Osteoblast (primary cell): ENCODE data around the gene FBXO21. TPM values are rescaled to one million over a fixed set of nuclear protein-coding genes. Genes with fewer than 3 reads are reported as not detected.
"Not testable (repeated sequence)": the region's sequence is repeated elsewhere in the genome, so short reads cannot be mapped to it uniquely, and the experiment has no call there.

Experiments used
- DNase-seq: peaks from one replicate; pipeline ENCODE4 v3.0.0; 2011; ENCODE audit warnings: low spot score, mixed read lengths; ENCODE audit not compliant: insufficient read length; ENCODE audit errors: missing footprints
- H2AFZ ChIP-seq: 2 replicates; pipeline ENCODE4 v1.6.0; 2011; ENCODE audit warnings: mild to moderate bottlenecking, low read length
- H3K27ac ChIP-seq: 2 replicates; pipeline ENCODE4 v1.5.1; 2011; ENCODE audit warnings: mild to moderate bottlenecking, low read depth, low read length, moderate library complexity
- H3K27me3 ChIP-seq: 2 replicates; pipeline ENCODE4 v1.6.0; 2012; ENCODE audit warnings: mild to moderate bottlenecking, control low read depth, inconsistent platforms, low read length, moderate library complexity; ENCODE audit not compliant: insufficient read depth
- H3K36me3 ChIP-seq: 2 replicates; pipeline ENCODE4 v1.5.1; 2011; ENCODE audit warnings: mild to moderate bottlenecking, low read length, control low read depth, moderate library complexity; ENCODE audit not compliant: insufficient read depth
- H3K4me1 ChIP-seq: 2 replicates; pipeline ENCODE4 v1.5.1; 2011; ENCODE audit warnings: mild to moderate bottlenecking, low read length, control low read depth, moderate library complexity; ENCODE audit not compliant: insufficient read depth
- H3K4me2 ChIP-seq: 2 replicates; pipeline ENCODE4 v1.6.0; 2011; ENCODE audit warnings: mild to moderate bottlenecking, low read length; ENCODE audit not compliant: insufficient read depth
- H3K4me3 ChIP-seq: fragments of 200-600 bp; sonication (generic); 3 replicates; pipeline ENCODE4 v1.5.1; 2012; ENCODE audit warnings: mild to moderate bottlenecking, low read length, inconsistent platforms; ENCODE audit not compliant: insufficient read depth
- H3K79me2 ChIP-seq: 2 replicates; pipeline ENCODE4 v1.6.0; 2012; ENCODE audit warnings: mild to moderate bottlenecking, low read length, control low read depth, inconsistent platforms; ENCODE audit not compliant: insufficient read depth
- H3K9me3 ChIP-seq: 2 replicates; pipeline ENCODE4 v1.5.1; 2011; ENCODE audit warnings: low read depth, low read length, control low read depth
- H4K20me1 ChIP-seq: 2 replicates; pipeline ENCODE4 v1.6.0; 2012; ENCODE audit warnings: mild to moderate bottlenecking, low read length, control low read depth; ENCODE audit not compliant: insufficient read depth
- total RNA-seq: library from RNA; depleted of rRNA; stranded (reverse); fragments of >200 nt; gene quantifications from 2 replicates; pipeline ENCODE4 v1.2.3, GENCODE V29; 2012
- TF ChIP-seq, protein P1 (sequence below): IDR thresholded peaks from 2 replicates; pipeline ENCODE4 v1.5.1; 2011; ENCODE audit warnings: mild to moderate bottlenecking, low read depth, low read length, moderate library complexity; ENCODE audit errors: extremely low read depth

FBXO21 gene
- total RNA-seq, 1 donor, result 81.1 TPM

DNA sequence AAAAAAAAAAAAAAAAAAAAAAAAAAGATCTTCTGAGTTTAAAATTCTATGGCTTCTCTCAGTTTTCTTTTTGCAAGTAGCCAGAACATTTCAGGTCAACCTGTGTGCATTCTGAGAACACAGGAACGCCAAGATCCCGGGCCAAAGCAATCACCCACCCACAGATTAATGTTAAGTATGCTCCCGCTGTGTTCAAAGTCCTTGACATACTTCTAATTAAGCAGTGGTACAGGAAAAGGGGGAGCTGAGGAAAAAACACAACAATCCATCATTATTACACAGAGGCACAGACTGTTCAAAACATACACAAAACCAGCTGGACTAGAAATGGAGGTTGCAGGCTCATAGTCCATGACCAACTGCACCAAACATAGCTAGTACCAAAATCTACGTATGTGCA lies 2.8 kb downstream of the FBXO21 start:
- Histone ChIP-seq H3K4me2 (no peak overlapping the region), H3K27me3 (peaks cover 8% of the 10 kb centered on the region), H2AFZ (no peak overlapping the region), H3K27ac (no peak overlapping the region), H3K36me3 (peaks cover 21% of the 10 kb centered on the region), H3K79me2 (peaks cover 21% of the 10 kb centered on the region), H3K4me3 (no peak overlapping the region), H3K4me1 (peaks cover 8% of the 10 kb centered on the region), H4K20me1 (no peaks in the 10 kb centered on the region), H3K9me3 (no peaks in the 10 kb centered on the region)
- DNase-seq, result no peak
- TF ChIP-seq, protein P1, sequence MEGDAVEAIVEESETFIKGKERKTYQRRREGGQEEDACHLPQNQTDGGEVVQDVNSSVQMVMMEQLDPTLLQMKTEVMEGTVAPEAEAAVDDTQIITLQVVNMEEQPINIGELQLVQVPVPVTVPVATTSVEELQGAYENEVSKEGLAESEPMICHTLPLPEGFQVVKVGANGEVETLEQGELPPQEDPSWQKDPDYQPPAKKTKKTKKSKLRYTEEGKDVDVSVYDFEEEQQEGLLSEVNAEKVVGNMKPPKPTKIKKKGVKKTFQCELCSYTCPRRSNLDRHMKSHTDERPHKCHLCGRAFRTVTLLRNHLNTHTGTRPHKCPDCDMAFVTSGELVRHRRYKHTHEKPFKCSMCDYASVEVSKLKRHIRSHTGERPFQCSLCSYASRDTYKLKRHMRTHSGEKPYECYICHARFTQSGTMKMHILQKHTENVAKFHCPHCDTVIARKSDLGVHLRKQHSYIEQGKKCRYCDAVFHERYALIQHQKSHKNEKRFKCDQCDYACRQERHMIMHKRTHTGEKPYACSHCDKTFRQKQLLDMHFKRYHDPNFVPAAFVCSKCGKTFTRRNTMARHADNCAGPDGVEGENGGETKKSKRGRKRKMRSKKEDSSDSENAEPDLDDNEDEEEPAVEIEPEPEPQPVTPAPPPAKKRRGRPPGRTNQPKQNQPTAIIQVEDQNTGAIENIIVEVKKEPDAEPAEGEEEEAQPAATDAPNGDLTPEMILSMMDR, result no peak

DNA sequence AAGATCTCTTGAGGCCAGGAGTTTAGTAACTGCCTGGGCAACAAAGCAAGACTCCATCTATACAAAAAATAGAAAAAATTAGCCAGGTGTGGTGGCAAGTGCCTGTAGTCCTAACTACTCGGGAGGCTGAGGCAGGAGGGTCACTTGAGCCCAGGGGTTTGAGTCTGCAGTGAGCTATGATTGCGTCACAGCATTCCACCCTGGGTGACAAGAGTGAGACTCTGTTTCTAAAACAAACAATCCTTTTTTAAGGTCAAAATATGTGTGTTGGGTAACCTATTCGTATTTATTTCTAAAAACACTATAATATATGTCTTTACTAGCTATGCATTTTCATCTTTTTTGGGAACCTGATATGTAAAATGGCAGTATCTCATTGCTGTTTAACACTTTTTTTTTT lies 7.4 kb downstream of the FBXO21 start:
- Histone ChIP-seq H3K4me2 (no peak overlapping the region), H3K4me3 (no peak overlapping the region), H3K79me2 (peaks cover under 1% of the 10 kb centered on the region), H3K4me1 (no peaks in the 10 kb centered on the region), H3K27me3 (no peaks in the 10 kb centered on the region), H4K20me1 (no peaks in the 10 kb centered on the region), H3K27ac (no peak overlapping the region), H3K9me3 (no peaks in the 10 kb centered on the region), H2AFZ (no peak overlapping the region), H3K36me3 (peaks cover 32% of the 10 kb centered on the region)
- no peak for DNase-seq
- TF ChIP-seq, protein P1, result no peak

DNA sequence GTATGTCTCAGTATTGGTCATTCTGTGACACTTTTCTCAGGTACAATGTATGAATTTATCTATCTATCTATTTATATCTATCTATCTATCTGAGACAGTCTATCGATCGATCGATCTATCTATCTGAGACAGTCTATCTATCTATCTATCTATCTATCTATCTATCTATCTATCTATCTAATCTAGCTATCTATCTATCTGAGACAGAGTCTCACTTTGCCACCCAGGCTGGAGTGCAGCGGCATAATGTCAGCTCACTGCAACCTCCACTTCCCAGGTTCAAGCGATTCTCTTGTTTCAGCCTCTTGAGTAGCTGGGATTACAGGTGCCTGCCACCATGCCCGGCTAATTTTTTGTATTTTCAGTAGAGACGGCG lies 8.8 kb downstream of the FBXO21 start:
- DNase-seq, H3K27ac ChIP-seq, H3K4me2 ChIP-seq, H3K27me3 ChIP-seq, H3K79me2 ChIP-seq, H4K20me1 ChIP-seq, H3K9me3 ChIP-seq, H2AFZ ChIP-seq, H3K4me1 ChIP-seq, H3K4me3 ChIP-seq: not testable (repeated sequence)
- H3K36me3 ChIP-seq, result peaks cover 38% of the 10 kb centered on the region

DNA sequence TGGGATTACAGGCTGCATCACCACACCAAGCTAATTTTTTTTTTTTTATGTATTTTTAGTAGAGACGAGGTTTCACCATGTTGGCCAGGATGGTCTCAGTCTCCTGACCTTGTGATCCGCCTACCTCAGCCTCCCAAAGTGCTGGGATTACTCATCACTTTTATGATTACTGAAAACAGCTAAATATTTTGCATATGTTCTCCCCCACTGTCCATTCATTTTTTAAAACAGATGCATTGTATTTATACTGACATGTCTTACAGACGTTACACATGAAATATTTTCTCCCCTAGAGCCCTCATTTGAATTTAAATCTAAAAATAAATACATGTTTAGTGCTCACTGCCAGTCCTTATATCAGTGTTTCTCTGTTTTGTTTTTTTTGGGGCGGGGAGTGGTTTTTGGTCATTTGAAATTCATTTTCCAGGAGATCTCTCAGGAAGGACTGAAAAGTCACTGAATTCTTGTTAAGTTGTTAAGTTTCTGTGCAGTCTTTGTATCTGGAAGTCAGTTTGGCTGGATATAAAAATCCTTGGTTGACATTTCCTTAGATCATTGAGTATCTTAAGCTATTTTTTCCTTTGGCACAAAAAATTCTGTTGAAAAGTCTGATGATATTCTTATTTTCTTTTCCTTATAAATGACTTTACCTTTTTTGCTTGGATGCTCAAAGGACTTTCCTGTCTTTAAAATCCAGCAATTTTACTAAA lies 9.4 kb downstream of the FBXO21 start:
- Histone ChIP-seq H3K36me3 (peaks cover 38% of the 10 kb centered on the region), H3K9me3 (no peaks in the 10 kb centered on the region), H3K79me2 (no peaks in the 10 kb centered on the region), H2AFZ (no peak overlapping the region), H4K20me1 (no peaks in the 10 kb centered on the region), H3K27ac (no peak overlapping the region), H3K4me2 (no peak overlapping the region), H3K27me3 (no peaks in the 10 kb centered on the region), H3K4me3 (no peak overlapping the region), H3K4me1 (no peaks in the 10 kb centered on the region)
- no peak for DNase-seq
- TF ChIP-seq, protein P1, result no peak
